ENCODE measurements around the gene CYP4B1.

GRCh38 chr1:46811053-46811452 lies 12.2 kb downstream of the CYP4B1 start:
- TF ChIP-seq POLR2AphosphoS5 (IDR thresholded peaks at IDR 0.05; ENCODE audit: low read depth, low read length) (no peak), SIN3A (IDR thresholded peaks at IDR 0.05; ENCODE audit: borderline replicate concordance, insufficient read depth, low read length) (no peak), REST (IDR thresholded peaks at IDR 0.05; ENCODE audit: insufficient read depth in 1 of 2, low read depth in 2 of 2, low read length in 2 of 2) (no peak), TAF1 (IDR thresholded peaks at IDR 0.05; ENCODE audit: borderline replicate concordance, insufficient read depth, low read length) (no peak), FOXP2 (optimal IDR thresholded peaks at IDR 0.05; ENCODE audit: borderline replicate concordance, extremely low read depth, extremely low read length, insufficient read depth) (no peak)

Measured in PFSK-1 (cell line).